ENCODE measurements around the gene MMADHC.

- TF ChIP-seq CTCF (IDR thresholded peaks at IDR 0.05) (no peak), POLR2A (IDR thresholded peaks at IDR 0.05) (no peak)
These were observed 50.9 kb downstream of the MMADHC start for GRCh38 chr2:149536649-149537048.

All from thyroid gland (tissue), 4 donors.